Endodermal cell (in vitro differentiated cells): ENCODE measurements around the gene CACUL1. TPM values are rescaled to one million over a fixed set of nuclear protein-coding genes. Genes with fewer than 3 reads are reported as not detected.
"Not testable (repeated sequence)": the region's sequence is repeated elsewhere in the genome, so short reads cannot be mapped to it uniquely, and the experiment has no call there.

Experiments used
- DNase-seq: peaks from one replicate; pipeline ENCODE4 v3.0.0-alpha.2; 2017
- H3K27ac ChIP-seq: 2 replicates; pipeline ENCODE4 v1.5.1; 2013; ENCODE audit warnings: mild to moderate bottlenecking, low read depth, low read length, moderate library complexity
- H3K27me3 ChIP-seq: 2 replicates; pipeline ENCODE4 v1.6.1; 2013; ENCODE audit warnings: mild to moderate bottlenecking, low read length, moderate library complexity; ENCODE audit not compliant: insufficient read depth, control insufficient read depth, poor library complexity, severe bottlenecking
- H3K36me3 ChIP-seq: 2 replicates; pipeline ENCODE4 v1.7.0; 2013; ENCODE audit warnings: mild to moderate bottlenecking, low read length, moderate library complexity; ENCODE audit not compliant: control insufficient read depth, insufficient read depth
- H3K4me1 ChIP-seq: one replicate; pipeline ENCODE4 v1.7.0; 2013; ENCODE audit warnings: low read length; ENCODE audit not compliant: control insufficient read depth, insufficient read depth
- H3K4me3 ChIP-seq: 2 replicates; pipeline ENCODE4 v1.5.1; 2013; ENCODE audit warnings: mild to moderate bottlenecking, low read length, moderate library complexity
- H3K9ac ChIP-seq: 2 replicates; pipeline ENCODE4 v1.6.1; 2013; ENCODE audit warnings: mild to moderate bottlenecking, low read length, moderate library complexity; ENCODE audit not compliant: poor library complexity, severe bottlenecking; ENCODE audit errors: extremely low read depth
- H3K9me3 ChIP-seq: 2 replicates; pipeline ENCODE4 v1.6.1; 2013; ENCODE audit warnings: mild to moderate bottlenecking, low read length, moderate library complexity; ENCODE audit not compliant: control insufficient read depth
- H3K27ac Mint-ChIP-seq: 2 replicates; pipeline ENCODE4 v1.8.0; 2020; ENCODE audit warnings: mixed read lengths
- H3K27me3 Mint-ChIP-seq: 2 replicates; pipeline ENCODE4 v1.8.0; 2021; ENCODE audit warnings: mild to moderate bottlenecking, mixed read lengths; ENCODE audit not compliant: insufficient read depth
- H3K36me3 Mint-ChIP-seq: 2 replicates; pipeline ENCODE4 v1.8.0; 2020; ENCODE audit warnings: low read depth, mixed read lengths
- H3K4me1 Mint-ChIP-seq: 2 replicates; pipeline ENCODE4 v1.8.0; 2020; ENCODE audit warnings: mixed read lengths
- H3K4me3 Mint-ChIP-seq: 2 replicates; pipeline ENCODE4 v1.8.0; 2020; ENCODE audit warnings: mild to moderate bottlenecking, moderate library complexity, mixed read lengths
- H3K9me3 Mint-ChIP-seq: 2 replicates; pipeline ENCODE4 v1.8.0; 2020; ENCODE audit warnings: mild to moderate bottlenecking, mixed read lengths
- WGBS, 2 experiments: methylation state at CpG; one replicate each; pipeline versions ENCODE4 v1.1.5 to v1.1.7; 2013; ENCODE audit warnings: missing lambda C conversion rate in 2 of 2, mixed read lengths in 1 of 2; ENCODE audit not compliant: insufficient coverage in 1 of 2, insufficient read length in 1 of 2; 5-methylcytosine and 5-hydroxymethylcytosine counted together
- total RNA-seq, 2 donors: library from RNA; stranded (reverse); fragmentation: NEBNext Ultra II Directional in 1 of 2; extraction: Animal tissue kit (Norgen Biotek cat#: 25700) in 1 of 2; gene quantifications; 2 replicates in 1 of 2; 3 replicates in 1 of 2; pipeline ENCODE4 v1.2.1, GENCODE V29; 2021
- TF ChIP-seq, protein P1 (sequence below): fragments of 200-600 bp; sonication (generic); conservative IDR thresholded peaks from 2 replicates; pipeline ENCODE4 v1.5.0; 2021; ENCODE audit warnings: antibody characterized with exemption, mild to moderate bottlenecking

Gene CACUL1
- total RNA-seq, 2 donors from 2014 or later: 37.5 to 38.9 TPM

DNA sequence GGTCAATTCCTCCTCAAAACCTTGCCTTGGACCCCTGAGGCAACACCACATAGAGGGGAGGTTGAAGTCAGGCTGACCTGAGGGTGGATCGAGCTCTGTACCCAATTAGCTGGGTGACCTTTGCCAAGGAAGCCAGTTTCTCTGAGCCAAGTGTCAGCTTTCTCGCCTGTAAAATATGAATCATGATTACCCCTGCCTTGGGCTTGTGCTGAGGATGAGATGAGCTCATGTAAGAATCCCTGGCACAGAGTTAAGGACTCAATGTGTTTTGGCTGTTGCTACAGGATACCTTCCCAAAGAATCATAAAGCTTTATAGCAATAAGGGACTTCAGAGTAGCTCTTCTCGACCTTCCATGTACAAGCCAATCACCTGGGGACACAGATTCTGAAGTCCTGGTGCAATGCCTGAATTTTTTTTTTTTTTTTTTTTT lies 43.5 kb upstream of the CACUL1 start:
- no peaks in the 10 kb centered on the region for H3K36me3 Mint-ChIP-seq
- peaks cover 5% of the 10 kb centered on the region for H3K27me3 Mint-ChIP-seq

DNA sequence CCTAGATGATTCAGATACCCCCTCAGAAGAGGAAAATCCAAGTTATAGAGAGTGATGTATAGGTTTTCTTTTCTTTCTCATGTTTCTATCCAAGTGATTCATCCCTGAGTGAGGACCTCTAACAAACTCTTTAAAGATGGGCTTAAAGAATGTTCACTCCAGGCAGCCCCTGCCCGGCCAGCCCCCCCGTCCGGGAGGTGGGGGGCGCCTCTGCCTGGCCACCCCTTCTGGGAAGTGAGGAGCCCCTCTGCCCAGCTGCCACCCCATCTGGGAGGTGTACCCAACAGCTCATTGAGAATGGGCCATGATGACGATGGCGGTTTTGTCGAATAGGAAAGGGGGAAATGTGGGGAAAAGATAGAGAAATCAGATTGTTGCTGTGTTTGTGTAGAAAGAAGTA lies 40.2 kb upstream of the CACUL1 start:
- WGBS, 2 experiments: 94% methylated on average over 7 of the region's 7 CpGs; no CpG with 5 or more reads in 1 of the 2 experiments
- H3K36me3 Mint-ChIP-seq, H3K27me3 Mint-ChIP-seq, H3K27ac ChIP-seq, H3K27ac Mint-ChIP-seq, H3K9ac ChIP-seq, H3K4me3 ChIP-seq, H3K27me3 ChIP-seq, H3K4me1 ChIP-seq, H3K36me3 ChIP-seq, H3K4me1 Mint-ChIP-seq, H3K4me3 Mint-ChIP-seq, H3K9me3 ChIP-seq, DNase-seq: not testable (repeated sequence)
- H3K9me3 Mint-ChIP-seq: peaks cover 10% of the 10 kb centered on the region

More for the DNA sequence above, 43.5 kb upstream of the CACUL1 start:
- Histone ChIP-seq H3K9ac (no peak overlapping the region), H3K27ac (no peak overlapping the region), H3K27me3 (peaks cover 11% of the 10 kb centered on the region), H3K36me3 (no peaks in the 10 kb centered on the region), H3K9me3 (no peaks in the 10 kb centered on the region), H3K4me1 (no peaks in the 10 kb centered on the region), H3K4me3 (no peak overlapping the region)
- no peak overlapping the region for H3K4me3 Mint-ChIP-seq
- no peak for DNase-seq
- TF ChIP-seq, protein P1, sequence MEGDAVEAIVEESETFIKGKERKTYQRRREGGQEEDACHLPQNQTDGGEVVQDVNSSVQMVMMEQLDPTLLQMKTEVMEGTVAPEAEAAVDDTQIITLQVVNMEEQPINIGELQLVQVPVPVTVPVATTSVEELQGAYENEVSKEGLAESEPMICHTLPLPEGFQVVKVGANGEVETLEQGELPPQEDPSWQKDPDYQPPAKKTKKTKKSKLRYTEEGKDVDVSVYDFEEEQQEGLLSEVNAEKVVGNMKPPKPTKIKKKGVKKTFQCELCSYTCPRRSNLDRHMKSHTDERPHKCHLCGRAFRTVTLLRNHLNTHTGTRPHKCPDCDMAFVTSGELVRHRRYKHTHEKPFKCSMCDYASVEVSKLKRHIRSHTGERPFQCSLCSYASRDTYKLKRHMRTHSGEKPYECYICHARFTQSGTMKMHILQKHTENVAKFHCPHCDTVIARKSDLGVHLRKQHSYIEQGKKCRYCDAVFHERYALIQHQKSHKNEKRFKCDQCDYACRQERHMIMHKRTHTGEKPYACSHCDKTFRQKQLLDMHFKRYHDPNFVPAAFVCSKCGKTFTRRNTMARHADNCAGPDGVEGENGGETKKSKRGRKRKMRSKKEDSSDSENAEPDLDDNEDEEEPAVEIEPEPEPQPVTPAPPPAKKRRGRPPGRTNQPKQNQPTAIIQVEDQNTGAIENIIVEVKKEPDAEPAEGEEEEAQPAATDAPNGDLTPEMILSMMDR: no peak
- H3K9me3 Mint-ChIP-seq: peaks cover 10% of the 10 kb centered on the region
- WGBS, 2 experiments: 80 to 100% methylated on average over 2 to 3 of the region's 3 CpGs
- no peak overlapping the region for H3K27ac Mint-ChIP-seq
- no peaks in the 10 kb centered on the region for H3K4me1 Mint-ChIP-seq

DNA sequence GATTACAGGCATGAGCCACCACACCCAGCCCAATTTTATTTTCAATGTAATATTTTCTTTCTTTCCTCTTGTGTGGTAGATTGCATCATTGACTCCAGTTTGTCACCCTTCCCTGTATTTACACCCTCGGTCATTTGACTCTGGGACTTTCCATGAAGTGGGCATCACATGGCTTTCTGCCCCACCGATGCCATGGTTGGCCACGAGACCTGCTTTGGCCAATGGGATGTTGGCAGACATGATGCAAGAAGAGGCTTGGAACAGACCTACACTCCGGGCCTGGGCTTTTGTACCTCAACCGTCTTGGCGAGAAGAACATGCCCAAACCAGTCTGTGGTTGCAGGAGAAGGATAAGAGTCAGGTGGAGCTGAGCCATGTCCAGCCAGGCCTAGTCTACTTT lies 38.8 kb upstream of the CACUL1 start:
- H3K27ac ChIP-seq: no peak overlapping the region
- WGBS, 2 experiments: 89 to 94% methylated on average over 6 of the region's 6 CpGs
- H3K4me1 Mint-ChIP-seq: no peaks in the 10 kb centered on the region

More for the DNA sequence above, 38.8 kb upstream of the CACUL1 start:
- H3K36me3 ChIP-seq: no peaks in the 10 kb centered on the region
- no peaks in the 10 kb centered on the region for H3K9me3 ChIP-seq
- H3K27me3 ChIP-seq: no peaks in the 10 kb centered on the region
- Mint-ChIP-seq H3K4me3 (no peak overlapping the region), H3K27ac (no peak overlapping the region), H3K36me3 (no peaks in the 10 kb centered on the region), H3K9me3 (peaks cover 10% of the 10 kb centered on the region), H3K27me3 (peaks cover 10% of the 10 kb centered on the region)
- no peaks in the 10 kb centered on the region for H3K4me1 ChIP-seq
- no peak overlapping the region for H3K4me3 ChIP-seq
- no peak for DNase-seq
- TF ChIP-seq, protein P1: no peak
- H3K9ac ChIP-seq: no peak overlapping the region
